ENCODE measurements around the gene HSFX1. TPM values are rescaled to one million over a fixed set of nuclear protein-coding genes. Genes with fewer than 3 reads are reported as not detected.
"Not testable (repeated sequence)": the region's sequence is repeated elsewhere in the genome, so short reads cannot be mapped to it uniquely, and the experiment has no call there.

HSFX1 gene
- total RNA-seq (1 to 10 TPM; 2.2 to 3.5 TPM), polyA plus RNA-seq (1 to 10 TPM; 1.3 to 2.1 TPM)
- long read RNA-seq, donor 1: 0 reads
- long read RNA-seq, donor 2: 0 reads

GRCh38 chrX:149773768-149774167, at the start of gene HSFX1:
HSFX1 (plus strand) TSS chrX:149774068; CDS start chrX:149774682, 614 bp downstream.
- ATAC-seq (ENCODE audit: low FRiP score); H3K27me3 ChIP-seq (ENCODE audit: control insufficient read depth in 1 of 2, insufficient read depth in 2 of 2, low read length in 1 of 2); H3K9me3 ChIP-seq (ENCODE audit: control insufficient read depth, low read length); intact Hi-C loops (cut with DNase I); H3K4me1 ChIP-seq (ENCODE audit: control insufficient read depth in 1 of 2, insufficient read depth in 2 of 2, low read length in 2 of 2); H3K4me3 ChIP-seq (ENCODE audit: low read length in 2 of 2); H3K36me3 ChIP-seq (ENCODE audit: control insufficient read depth in 1 of 2, insufficient read depth in 2 of 2, low read length in 1 of 2); DNase-seq; H3K27ac ChIP-seq (ENCODE audit: low read depth in 1 of 2, low read length in 2 of 2): not testable (repeated sequence)
- WGBS, 2 donors: no CpG with 5 or more reads among the region's 17 CpGs

- DNase-seq; H3K4me1 ChIP-seq (ENCODE audit: control insufficient read depth in 1 of 2, insufficient read depth in 2 of 2, low read length in 2 of 2); H3K27me3 ChIP-seq (ENCODE audit: control insufficient read depth in 1 of 2, insufficient read depth in 2 of 2, low read length in 1 of 2); H3K36me3 ChIP-seq (ENCODE audit: control insufficient read depth in 1 of 2, insufficient read depth in 2 of 2, low read length in 1 of 2); H3K4me3 ChIP-seq (ENCODE audit: low read length in 2 of 2); intact Hi-C loops (cut with DNase I); H3K9me3 ChIP-seq (ENCODE audit: control insufficient read depth, low read length); H3K27ac ChIP-seq (ENCODE audit: low read depth in 1 of 2, low read length in 2 of 2); ATAC-seq (ENCODE audit: low FRiP score): not testable (repeated sequence)
- WGBS, 2 donors: 59 to 68% methylated on average over 3 of the region's 7 CpGs
These were observed 46.6 kb upstream of the HSFX1 start for GRCh38 chrX:149727308-149727707.

GRCh38 chrX:149742269-149742668, 31.6 kb upstream of the HSFX1 start:
- H3K4me1 ChIP-seq (ENCODE audit: control insufficient read depth in 1 of 2, insufficient read depth in 2 of 2, low read length in 2 of 2); ATAC-seq (ENCODE audit: low FRiP score); H3K36me3 ChIP-seq (ENCODE audit: control insufficient read depth in 1 of 2, insufficient read depth in 2 of 2, low read length in 1 of 2); H3K27ac ChIP-seq (ENCODE audit: low read depth in 1 of 2, low read length in 2 of 2); intact Hi-C loops (cut with DNase I); H3K9me3 ChIP-seq (ENCODE audit: control insufficient read depth, low read length); DNase-seq; H3K27me3 ChIP-seq (ENCODE audit: control insufficient read depth in 1 of 2, insufficient read depth in 2 of 2, low read length in 1 of 2); H3K4me3 ChIP-seq (ENCODE audit: low read length in 2 of 2): not testable (repeated sequence)
- WGBS, 2 donors: no CpG with 5 or more reads among the region's 6 CpGs

GRCh38 chrX:149746390-149747007, 27.4 kb upstream of the HSFX1 start:
- ATAC-seq (ENCODE audit: low FRiP score); intact Hi-C loops (cut with DNase I); H3K27me3 ChIP-seq (ENCODE audit: control insufficient read depth in 1 of 2, insufficient read depth in 2 of 2, low read length in 1 of 2): not testable (repeated sequence)

GRCh38 chrX:149757206-149758067, 16.4 kb upstream of the HSFX1 start:
- no peaks in the 10 kb centered on the region for H3K27me3 ChIP-seq (ENCODE audit: control insufficient read depth in 1 of 2, insufficient read depth in 2 of 2, low read length in 1 of 2)
- no peak overlapping the region for H3K4me3 ChIP-seq (ENCODE audit: low read length in 2 of 2)
- H3K9me3 ChIP-seq (ENCODE audit: control insufficient read depth, low read length): no peaks in the 10 kb centered on the region
- DNase-seq (peak in 1 of 2 donors; percentile 28), ATAC-seq (ENCODE audit: low FRiP score) (no peak)
- 80 to 85% methylated on average over 8 of the region's 8 CpGs for WGBS, 2 donors
- intact Hi-C loops (cut with DNase I): no loop called here
- no peak overlapping the region for H3K27ac ChIP-seq (ENCODE audit: low read depth in 1 of 2, low read length in 2 of 2)
- H3K4me1 ChIP-seq (ENCODE audit: control insufficient read depth in 1 of 2, insufficient read depth in 2 of 2, low read length in 2 of 2): no peaks in the 10 kb centered on the region
- no peaks in the 10 kb centered on the region for H3K36me3 ChIP-seq (ENCODE audit: control insufficient read depth in 1 of 2, insufficient read depth in 2 of 2, low read length in 1 of 2)

More at GRCh38 chrX:149746390-149747007, 27.4 kb upstream of the HSFX1 start:
- H3K4me3 ChIP-seq (ENCODE audit: low read length in 2 of 2); H3K27ac ChIP-seq (ENCODE audit: low read depth in 1 of 2, low read length in 2 of 2); H3K4me1 ChIP-seq (ENCODE audit: control insufficient read depth in 1 of 2, insufficient read depth in 2 of 2, low read length in 2 of 2); H3K9me3 ChIP-seq (ENCODE audit: control insufficient read depth, low read length); H3K36me3 ChIP-seq (ENCODE audit: control insufficient read depth in 1 of 2, insufficient read depth in 2 of 2, low read length in 1 of 2); DNase-seq: not testable (repeated sequence)
- 58 to 84% methylated on average over 2 of the region's 6 CpGs for WGBS, 2 donors

GRCh38 chrX:149758068-149758714, 15.7 kb upstream of the HSFX1 start:
- DNase-seq (peak in 1 of 2 donors; percentile 64), ATAC-seq (ENCODE audit: low FRiP score) (no peak)
- no peaks in the 10 kb centered on the region for H3K9me3 ChIP-seq (ENCODE audit: control insufficient read depth, low read length)
- no peaks in the 10 kb centered on the region for H3K27me3 ChIP-seq (ENCODE audit: control insufficient read depth in 1 of 2, insufficient read depth in 2 of 2, low read length in 1 of 2)
- H3K36me3 ChIP-seq (ENCODE audit: control insufficient read depth in 1 of 2, insufficient read depth in 2 of 2, low read length in 1 of 2): no peaks in the 10 kb centered on the region
- WGBS, 2 donors: 92 to 95% methylated on average over 17 to 18 of the region's 18 CpGs
- H3K4me3 ChIP-seq (ENCODE audit: low read length in 2 of 2): no peak overlapping the region
- intact Hi-C loops (cut with DNase I): no loop called here
- H3K4me1 ChIP-seq (ENCODE audit: control insufficient read depth in 1 of 2, insufficient read depth in 2 of 2, low read length in 2 of 2): no peaks in the 10 kb centered on the region
- no peak overlapping the region for H3K27ac ChIP-seq (ENCODE audit: low read depth in 1 of 2, low read length in 2 of 2)

- intact Hi-C loops (cut with DNase I); H3K4me1 ChIP-seq (ENCODE audit: control insufficient read depth in 1 of 2, insufficient read depth in 2 of 2, low read length in 2 of 2); H3K9me3 ChIP-seq (ENCODE audit: control insufficient read depth, low read length); H3K27me3 ChIP-seq (ENCODE audit: control insufficient read depth in 1 of 2, insufficient read depth in 2 of 2, low read length in 1 of 2); H3K4me3 ChIP-seq (ENCODE audit: low read length in 2 of 2); H3K36me3 ChIP-seq (ENCODE audit: control insufficient read depth in 1 of 2, insufficient read depth in 2 of 2, low read length in 1 of 2); ATAC-seq (ENCODE audit: low FRiP score); H3K27ac ChIP-seq (ENCODE audit: low read depth in 1 of 2, low read length in 2 of 2): not testable (repeated sequence)
- DNase-seq: peak in 1 of 2 donors; percentile 64
- 86 to 90% methylated on average over 10 to 16 of the region's 17 CpGs for WGBS, 2 donors
These were observed 15.2 kb upstream of the HSFX1 start for GRCh38 chrX:149758715-149759078.

- intact Hi-C loops (cut with DNase I): loop anchor here in 1 of 2 donors (10.0 kb wide), 1 partner anchor 75 kb away; no protein-coding TSS in a partner anchor
- no peak for ATAC-seq (ENCODE audit: low FRiP score)
- no peaks in the 10 kb centered on the region for H3K27me3 ChIP-seq (ENCODE audit: control insufficient read depth in 1 of 2, insufficient read depth in 2 of 2, low read length in 1 of 2)
- H3K4me1 ChIP-seq (ENCODE audit: control insufficient read depth in 1 of 2, insufficient read depth in 2 of 2, low read length in 2 of 2): no peaks in the 10 kb centered on the region
- DNase-seq: peak in 1 of 2 donors; percentile 54
- no peaks in the 10 kb centered on the region for H3K9me3 ChIP-seq (ENCODE audit: control insufficient read depth, low read length)
- H3K36me3 ChIP-seq (ENCODE audit: control insufficient read depth in 1 of 2, insufficient read depth in 2 of 2, low read length in 1 of 2): no peaks in the 10 kb centered on the region
- WGBS, 2 donors: 77 to 90% methylated on average over 7 of the region's 7 CpGs
- no peak overlapping the region for H3K27ac ChIP-seq (ENCODE audit: low read depth in 1 of 2, low read length in 2 of 2)
- H3K4me3 ChIP-seq (ENCODE audit: low read length in 2 of 2): no peak overlapping the region
These were observed 14.0 kb upstream of the HSFX1 start for GRCh38 chrX:149759824-149760223.

Measured in aorta (tissue), 5 donors.